ENCODE results near the gene FAM83G.
"Not testable (repeated sequence)": the region's sequence is repeated elsewhere in the genome, so short reads cannot be mapped to it uniquely, and the experiment has no call there.

FAM83G gene, protein sequence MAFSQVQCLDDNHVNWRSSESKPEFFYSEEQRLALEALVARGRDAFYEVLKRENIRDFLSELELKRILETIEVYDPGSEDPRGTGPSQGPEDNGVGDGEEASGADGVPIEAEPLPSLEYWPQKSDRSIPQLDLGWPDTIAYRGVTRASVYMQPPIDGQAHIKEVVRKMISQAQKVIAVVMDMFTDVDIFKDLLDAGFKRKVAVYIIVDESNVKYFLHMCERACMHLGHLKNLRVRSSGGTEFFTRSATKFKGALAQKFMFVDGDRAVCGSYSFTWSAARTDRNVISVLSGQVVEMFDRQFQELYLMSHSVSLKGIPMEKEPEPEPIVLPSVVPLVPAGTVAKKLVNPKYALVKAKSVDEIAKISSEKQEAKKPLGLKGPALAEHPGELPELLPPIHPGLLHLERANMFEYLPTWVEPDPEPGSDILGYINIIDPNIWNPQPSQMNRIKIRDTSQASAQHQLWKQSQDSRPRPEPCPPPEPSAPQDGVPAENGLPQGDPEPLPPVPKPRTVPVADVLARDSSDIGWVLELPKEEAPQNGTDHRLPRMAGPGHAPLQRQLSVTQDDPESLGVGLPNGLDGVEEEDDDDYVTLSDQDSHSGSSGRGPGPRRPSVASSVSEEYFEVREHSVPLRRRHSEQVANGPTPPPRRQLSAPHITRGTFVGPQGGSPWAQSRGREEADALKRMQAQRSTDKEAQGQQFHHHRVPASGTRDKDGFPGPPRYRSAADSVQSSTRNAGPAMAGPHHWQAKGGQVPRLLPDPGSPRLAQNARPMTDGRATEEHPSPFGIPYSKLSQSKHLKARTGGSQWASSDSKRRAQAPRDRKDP

DNA sequence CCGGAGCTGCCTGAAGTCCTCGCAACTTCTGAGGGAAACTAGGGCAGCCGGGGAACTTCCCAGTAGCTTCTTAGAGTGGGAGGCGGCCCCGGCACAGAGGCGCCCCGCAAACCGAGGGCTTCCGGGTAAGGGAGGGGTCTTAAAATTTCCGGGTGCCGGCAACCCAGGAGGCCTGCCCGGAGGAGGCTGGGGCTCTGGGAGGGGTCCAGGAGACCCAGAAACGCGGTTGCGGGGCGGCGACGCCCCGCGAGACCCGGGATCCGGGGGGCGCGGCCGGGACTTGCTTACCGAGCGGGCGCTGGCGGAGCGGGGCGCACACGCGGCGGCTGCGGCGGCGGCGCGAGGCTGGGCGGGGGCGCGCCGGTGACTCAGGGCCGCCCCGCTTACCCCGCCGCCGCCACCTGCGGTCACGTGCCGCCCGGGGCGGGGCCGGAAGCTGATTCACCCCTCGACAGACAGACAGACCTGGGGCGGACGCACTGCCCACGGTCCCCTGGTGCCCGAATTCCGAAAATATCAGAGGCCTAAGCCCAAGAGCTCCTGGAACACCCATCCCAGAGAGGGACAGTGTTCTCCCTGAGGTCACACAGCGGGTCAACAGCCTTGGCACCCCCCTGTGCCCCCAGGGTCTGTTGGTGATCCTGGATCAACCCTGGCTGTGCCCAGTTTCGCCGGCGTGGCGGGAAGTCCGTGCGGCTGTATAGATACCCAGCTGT lies at the start of gene FAM83G:
TSS of gene FAM83G (minus strand) at position 344 of the 716 bp plus-strand sequence. CDS start 723 bp downstream, outside the sequence.
- FAIRE-seq: no peak

DNA sequence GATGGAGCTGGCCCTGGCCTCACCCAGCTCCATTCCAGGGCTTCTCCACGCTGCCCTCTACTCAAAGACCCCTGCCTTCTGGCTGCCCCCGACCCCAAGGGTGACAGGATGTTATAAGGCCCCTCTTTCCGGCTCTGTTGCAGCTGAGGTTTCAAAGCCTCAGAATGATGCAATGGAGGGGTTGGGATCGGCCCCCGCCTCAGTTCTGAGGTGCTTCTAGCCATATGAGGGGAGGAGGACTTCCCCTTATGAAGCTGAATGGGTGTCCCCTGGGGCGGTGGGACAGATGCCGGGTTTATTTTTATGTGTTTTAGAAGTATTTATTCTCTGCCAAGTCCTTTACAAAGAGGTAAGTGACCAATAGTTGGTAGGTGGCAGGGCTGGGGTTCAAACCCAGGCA lies 44.3 kb upstream of the FAM83G start:
- FAIRE-seq: not testable (repeated sequence)

DNA sequence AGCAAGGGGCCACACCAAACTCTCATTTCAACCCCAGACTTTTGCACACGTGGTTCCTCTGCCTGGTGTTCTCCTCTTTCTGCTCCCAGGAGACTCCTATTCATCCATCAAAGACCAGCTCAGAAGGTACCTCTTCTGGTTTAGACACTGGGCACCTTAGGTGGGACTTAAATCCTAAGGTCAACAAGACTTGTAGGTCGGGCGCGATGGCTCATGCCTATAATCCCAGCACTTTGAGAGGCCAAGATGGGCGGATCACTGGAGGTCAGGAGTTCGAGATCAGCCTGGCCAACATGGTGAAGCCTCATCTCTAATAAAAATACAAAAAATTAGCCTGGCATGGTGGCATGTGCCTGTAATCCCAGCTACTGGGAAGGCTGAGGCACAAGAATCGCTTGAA lies 42.9 kb upstream of the FAM83G start:
- not testable (repeated sequence) for FAIRE-seq

DNA sequence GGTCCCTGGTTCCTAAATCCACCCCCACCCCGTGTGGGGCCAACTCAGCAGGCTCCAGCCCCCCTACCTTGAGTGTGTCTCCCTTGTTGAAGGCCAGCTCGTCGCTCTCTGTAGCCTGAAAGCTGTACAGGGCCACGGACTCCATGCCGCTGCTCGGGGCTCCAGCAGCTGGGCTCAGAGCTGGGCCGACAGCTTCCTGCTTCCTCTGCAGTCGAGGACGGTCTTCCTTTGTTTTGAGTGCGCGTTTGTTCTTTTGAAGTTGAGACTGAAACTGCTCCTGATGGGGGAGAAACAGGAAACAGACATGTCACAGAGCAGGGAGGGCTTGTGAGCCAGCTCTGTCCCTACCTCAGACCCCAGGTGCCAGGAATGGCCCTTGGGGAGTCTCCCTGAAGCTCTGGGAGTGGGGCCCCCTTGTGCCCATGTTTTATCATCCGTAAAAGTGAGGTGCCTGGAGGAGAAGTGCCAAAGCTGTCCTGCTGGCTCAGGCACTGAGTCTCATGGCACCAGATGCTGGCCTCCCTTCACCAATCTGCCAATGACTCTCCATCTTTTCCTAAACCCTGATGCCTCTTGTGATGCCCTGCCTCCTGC lies 42.3 kb upstream of the FAM83G start, which contains the start of gene GRAP:
TSS of gene GRAP (minus strand) at position 176 of the 594 bp plus-strand sequence. CDS start at position 145, 31 bp downstream.
- not testable (repeated sequence) for FAIRE-seq

DNA sequence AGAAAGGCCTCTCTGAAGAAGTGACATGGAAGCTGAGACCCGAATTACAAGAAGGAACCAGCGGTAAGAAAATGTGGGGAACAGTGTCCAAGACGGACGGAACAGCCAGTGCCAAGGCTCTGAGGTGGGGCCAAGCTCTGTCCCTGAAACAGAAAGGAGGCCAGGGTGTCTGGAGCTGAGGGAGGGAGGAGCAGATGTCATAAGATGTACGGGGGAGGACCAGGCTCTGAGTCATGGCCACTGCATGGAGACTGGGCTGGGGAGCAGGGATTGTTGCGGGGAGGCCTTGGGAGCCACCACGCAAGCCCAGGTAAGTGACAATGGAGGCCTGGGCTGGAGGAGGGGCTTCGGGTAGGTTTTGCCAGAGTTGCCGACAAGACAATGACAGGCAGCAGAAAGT lies 40.1 kb upstream of the FAM83G start:
- FAIRE-seq: not testable (repeated sequence)

DNA sequence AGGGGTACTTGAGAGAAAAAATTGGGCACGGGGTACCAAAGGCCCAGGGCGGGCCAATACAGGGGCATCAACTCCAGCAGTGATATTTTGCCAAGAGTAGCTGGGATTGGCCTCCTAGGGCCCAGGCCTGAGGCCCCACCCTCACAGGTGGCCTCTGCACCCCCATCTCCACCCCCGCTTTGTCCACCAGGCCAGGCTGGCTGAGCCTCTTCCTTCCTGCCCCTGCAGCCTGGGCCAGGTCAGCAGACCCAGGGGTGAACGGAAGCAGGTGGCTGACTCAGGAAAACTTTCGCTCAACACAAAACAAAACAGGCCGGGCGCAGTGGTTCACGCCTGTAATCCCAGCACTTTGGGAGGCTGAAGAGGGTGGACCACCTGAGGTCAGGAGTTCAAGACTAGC lies 38.5 kb upstream of the FAM83G start:
- not testable (repeated sequence) for FAIRE-seq

DNA sequence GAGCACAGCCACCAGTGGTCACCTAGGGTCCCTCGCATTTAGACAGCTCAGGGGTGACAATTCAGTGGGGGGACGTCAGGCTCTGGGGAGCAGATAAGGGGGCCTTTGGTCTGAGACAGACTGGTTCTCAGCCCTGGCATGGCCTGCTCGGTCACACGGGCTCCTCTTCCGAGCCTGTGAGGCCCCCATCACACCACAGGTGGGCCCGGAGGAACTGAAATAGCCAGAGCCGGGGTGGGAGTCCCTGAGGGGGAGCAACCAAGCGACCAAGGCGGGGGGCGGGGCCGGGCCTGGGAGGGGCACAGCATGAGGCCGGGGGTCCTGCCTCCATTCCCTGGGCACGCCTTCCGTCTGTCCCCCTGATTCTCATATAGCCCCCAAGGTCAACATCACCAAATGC lies 37.8 kb upstream of the FAM83G start:
- not testable (repeated sequence) for FAIRE-seq

DNA sequence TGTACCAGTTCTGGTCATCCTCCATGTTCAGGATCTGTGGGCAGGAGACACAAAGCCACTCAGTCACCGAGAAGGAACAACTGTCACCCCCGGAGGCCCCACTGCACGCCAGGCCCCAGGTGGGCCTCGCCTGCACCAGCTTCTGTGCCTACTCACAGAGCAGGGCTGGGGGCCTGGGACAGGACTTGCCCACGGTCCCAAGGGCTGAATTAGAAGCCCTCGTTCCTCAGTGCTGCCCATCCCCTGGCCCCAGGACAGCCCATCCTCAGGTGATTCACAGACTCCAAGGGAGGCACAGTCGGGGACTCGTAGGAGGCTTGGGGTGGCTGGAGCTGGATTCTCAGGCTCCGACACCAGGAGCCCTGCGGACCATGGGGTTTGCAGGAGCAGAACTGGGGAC lies 37.3 kb upstream of the FAM83G start:
- FAIRE-seq: not testable (repeated sequence)

DNA sequence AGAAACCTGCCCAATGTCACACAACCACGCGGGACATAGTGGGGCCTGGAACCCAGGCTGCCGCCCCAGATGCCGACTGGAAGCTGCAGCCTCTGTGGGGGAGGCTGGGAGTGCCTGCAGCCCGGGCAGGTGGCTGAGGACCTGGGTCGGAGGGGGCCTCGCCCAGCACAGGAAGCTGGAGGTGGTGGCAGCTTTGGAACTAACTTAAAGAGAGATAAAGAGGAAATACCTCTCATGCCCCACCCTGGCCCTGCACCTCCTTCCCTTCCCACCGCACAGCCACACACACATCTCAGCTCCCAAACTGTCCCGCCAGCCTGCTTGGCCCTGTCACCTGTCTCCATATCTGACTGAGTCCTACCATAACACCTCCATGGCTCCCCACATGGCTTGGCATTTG lies 35.8 kb upstream of the FAM83G start:
- not testable (repeated sequence) for FAIRE-seq

DNA sequence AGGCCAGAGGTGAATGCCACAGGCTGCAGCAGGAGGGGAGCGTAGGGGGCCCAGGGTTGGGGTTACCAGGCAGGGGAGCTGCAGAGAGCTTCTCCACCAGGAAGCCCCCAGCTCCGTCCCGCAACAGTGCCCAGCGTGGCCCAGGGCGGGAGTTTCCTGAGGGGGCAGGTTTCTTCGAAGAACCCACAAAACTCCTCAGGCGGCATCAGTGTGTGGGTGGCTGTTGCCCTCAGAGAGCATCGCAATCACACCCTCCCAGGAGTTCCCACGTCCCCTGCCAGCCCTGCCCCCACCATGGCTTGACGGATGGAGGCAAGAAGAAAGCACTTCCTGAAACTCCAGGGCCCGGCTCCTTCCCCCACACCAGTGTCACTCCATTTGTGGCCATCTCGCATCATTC lies 34.2 kb upstream of the FAM83G start:
- not testable (repeated sequence) for FAIRE-seq

DNA sequence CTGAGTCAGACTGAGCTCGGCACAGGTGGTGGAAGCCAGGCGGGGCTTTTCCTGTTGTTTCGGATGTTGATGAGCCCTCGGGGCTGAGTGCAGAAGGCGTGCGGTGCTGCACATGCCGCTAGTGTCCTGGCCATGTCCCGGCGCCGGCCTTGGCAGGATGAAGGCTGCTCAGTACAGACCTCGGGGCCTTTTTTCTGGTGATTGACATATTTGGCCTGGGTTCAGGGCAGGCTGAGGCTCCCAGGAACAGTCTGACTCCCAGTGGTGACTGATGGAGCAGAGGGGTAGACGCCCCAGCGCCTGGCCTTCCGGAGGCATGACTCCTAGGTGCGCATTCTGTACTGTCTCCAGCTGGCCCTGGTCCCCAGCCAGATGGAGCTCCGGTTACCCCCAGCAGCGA lies 33.4 kb upstream of the FAM83G start:
- FAIRE-seq: not testable (repeated sequence)

DNA sequence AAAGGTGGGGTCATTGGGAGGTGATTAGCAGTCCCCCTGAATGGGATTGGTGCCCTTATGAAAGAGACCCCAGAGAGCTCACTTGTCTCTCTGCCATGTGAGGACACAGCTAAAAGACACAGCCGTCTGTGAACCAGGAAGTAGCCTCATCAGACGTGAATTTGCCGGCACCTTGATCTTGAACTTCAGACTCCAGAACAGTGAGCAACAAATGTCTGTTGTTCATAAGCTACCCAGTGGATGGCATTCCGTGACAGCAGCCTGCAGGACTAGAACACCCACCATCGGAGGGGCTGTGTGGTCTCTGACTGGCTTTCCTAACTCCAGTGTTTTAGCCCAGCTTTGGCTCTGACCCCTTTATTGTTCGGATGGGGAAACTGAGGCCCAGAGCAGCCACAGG lies 33.0 kb upstream of the FAM83G start:
- not testable (repeated sequence) for FAIRE-seq

DNA sequence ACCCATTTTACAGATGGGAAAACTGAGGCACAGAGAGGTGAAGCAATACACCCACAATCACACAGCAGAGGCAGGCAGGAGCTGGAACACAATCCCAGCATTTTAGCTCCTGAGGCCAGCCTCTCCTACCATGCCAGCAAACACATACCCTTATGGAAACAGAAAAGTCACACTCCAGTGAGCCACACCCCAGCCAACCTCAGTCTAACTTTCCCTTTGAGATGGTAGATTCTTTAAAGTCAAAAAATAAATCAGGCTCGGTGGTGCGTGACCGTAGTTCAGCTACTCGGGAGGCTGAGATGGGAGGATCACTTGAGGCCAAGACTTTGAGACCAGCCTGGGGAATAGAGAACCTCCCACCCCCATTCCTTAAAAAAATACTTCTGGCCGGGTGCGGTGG lies 31.6 kb upstream of the FAM83G start:
- FAIRE-seq: not testable (repeated sequence)

DNA sequence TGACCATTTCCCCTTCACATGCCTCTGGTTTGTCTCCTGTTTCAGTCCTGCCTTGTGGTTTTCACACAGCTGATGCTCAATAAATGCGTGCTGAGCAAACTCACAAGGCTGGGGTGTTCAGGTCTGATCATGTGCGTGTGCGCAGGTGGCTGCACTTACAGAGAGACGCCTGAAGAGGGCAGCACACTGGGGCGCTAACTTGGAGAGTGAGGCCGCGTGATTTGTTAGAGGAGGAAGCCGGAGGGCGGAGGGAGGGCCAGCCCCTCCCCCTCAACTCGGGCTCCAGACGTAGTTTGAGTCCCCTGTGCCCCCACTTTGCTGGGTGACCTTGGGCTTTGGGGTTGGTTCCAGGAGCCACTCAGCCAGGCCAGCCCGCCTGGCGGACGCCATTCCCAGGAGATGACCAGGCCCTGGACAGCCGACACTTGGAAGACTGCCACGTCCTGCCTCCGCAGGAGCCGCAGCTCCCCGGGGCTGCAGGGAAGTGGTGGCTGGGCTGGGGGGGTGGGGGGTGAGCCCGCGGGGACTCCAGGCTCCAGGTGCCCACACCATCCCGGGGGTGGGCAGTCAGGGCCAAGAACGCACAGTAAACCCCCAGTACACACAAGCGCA lies 27.9 kb upstream of the FAM83G start:
- FAIRE-seq: not testable (repeated sequence)

DNA sequence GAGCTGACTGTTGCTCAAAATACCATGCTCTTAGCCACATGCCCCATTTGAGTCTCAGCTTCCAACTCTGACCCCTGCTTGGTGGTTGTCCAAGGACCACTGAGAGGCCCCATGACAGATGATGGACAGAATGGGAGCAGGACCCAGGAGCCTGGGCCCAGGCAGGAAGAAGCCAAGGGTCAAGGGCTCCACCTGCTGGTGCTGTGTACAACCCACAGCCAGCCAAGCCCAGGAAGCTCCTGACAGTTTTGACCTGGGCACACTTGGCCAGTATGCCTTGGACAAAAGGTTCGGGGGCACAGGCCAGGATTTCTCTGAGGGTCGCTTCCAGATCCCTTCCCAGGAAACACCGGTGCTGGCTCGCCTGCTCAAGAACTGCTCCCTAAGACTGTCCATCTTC lies 27.2 kb upstream of the FAM83G start:
- FAIRE-seq: not testable (repeated sequence)

DNA sequence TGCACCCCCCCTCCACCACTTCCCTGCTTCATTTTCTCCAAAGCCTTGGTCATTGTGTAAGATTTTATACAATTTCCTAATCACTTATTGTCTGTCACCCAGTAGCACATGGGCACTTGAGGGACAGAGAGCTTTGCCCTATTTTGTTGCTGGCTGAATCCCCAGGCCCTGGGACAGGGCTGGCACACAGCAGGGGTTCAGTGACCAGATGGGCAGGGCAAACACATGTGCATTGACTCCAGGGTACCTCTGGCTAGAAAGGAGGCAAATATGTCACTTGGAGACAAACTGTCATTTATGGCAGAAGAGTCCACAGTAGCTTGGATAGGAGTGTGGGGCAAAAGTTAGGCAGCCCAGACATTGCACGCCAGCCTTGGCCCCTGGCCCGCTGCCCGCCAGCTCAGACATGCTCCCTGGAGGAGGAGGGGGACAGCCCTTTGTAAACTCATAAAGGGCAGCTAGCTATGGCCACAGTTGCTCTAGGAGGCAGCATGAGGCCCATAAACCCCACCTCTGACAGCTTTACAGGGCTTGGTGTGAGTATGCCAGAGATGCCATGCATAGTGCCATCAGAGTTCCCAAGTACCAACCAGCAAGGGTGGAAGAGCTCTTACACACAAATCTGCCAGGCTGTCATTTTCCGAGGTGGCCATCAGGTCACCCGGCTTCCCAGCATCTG lies 26.3 kb upstream of the FAM83G start:
- FAIRE-seq: not testable (repeated sequence)

DNA sequence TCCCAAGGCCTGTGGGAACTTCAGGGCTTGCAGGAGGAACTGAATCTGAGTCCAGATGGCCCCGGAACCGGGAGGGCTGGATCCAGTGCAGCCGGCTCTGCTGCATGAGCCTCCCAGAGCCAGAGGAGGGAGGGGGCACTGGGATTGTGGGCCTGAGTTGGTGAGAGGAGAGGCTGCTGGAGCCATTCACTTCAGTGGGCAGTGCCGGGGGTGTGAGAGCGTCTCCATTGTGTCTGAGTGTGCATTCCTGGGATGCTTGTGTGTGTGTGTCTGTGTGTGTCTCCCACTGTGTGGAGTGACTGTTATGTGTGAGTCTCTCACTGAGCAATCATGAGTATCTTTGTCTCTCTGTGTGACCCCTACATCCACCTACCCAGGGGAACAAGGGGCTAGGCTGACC lies 25.2 kb upstream of the FAM83G start:
- FAIRE-seq: not testable (repeated sequence)

DNA sequence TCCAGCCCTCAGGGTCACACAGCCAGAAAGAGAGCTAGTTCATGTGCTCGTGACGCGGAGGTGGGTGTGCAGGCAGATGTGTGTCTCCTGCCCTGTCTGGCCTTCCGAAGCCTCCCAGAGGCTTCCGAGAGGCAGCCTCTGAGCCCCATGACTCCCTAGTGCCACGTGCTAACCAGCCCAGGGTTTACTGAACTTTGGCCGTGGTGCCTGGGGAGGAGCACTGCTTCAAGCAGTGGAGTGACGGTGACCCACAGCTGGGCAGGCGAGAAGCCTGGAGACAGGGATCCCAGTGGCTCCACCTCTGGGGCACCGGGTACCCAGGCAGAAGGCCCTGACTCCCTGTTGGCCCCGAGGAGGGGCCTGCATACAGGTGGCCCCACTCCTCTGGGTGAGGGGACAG lies 24.1 kb upstream of the FAM83G start:
- FAIRE-seq: not testable (repeated sequence)

DNA sequence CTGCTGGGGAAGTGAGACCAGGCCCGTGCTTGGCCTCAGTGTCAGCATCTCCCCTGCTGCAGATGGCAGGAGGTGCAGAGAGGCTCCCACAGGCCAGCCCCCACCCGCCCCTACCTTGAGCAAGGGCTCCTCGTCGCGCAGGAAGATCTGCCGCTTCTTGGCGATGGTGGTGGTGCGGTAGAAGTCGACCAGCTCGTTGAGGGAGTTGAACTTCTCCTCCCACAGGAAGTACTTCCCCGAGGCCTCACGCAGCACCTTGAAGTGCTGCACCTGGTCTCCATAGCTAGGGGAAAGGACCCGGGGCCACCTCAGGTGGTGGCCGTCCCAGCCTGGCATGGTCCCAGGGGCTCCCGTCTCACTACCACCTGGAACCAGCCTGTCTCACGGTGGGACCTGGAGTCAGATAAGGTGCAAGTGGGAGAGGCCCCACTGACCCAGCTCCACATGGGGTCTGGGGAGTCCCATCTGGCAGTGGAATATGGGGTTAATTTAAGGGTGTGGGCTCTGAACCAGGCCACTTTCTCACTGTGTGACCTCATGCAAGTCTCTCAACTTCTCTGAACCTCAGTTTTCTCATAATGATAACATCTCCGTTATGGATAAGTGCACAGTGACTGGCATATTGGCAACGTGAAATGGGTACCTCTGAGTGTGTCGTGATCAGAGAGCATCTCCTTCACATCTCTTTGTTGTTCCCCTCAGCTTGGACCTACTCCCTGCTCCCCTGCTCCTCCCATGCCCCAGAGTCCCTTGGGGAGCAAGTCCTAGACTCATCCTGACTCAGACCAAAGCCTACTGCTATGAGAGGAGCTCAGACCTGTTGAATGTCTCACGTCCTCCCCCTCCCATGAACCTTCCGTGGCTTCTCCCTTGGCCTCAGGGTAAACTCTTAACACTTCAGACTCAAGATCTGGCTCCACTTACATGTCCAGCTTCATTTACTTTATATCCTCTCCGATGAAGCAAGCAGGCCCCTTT lies 19.8 kb upstream of the FAM83G start:
- FAIRE-seq: no peak

Data from endometrium (tissue), 2 donors.